Measurements from ENCODE around the gene MARCO.

DNA sequence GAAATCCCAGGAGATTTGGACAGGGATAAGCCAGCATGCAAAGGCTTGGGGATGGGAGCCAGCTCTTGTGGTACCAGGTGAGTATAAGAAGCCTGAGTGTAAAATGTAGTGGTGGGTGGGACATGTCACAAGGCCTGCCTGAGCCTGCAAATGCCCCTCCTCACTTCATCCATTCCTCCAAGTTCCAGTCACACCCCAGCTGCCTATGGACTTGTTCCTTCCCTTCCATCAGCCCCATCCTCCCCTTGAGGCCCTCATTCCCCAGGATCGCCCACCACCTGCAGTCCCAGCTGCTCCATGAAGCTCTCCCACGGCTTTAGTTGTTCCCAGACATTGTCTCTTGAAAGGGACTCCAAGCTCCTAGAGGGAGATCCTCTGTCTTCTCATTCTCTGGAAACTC, 81.5 kb downstream of the MARCO start:
- no peak for TF ChIP-seq POLR2A (IDR thresholded peaks at IDR 0.05; ENCODE audit: borderline replicate concordance, extremely low read depth, insufficient read depth, insufficient read length)
- TF ChIP-seq, protein P1, sequence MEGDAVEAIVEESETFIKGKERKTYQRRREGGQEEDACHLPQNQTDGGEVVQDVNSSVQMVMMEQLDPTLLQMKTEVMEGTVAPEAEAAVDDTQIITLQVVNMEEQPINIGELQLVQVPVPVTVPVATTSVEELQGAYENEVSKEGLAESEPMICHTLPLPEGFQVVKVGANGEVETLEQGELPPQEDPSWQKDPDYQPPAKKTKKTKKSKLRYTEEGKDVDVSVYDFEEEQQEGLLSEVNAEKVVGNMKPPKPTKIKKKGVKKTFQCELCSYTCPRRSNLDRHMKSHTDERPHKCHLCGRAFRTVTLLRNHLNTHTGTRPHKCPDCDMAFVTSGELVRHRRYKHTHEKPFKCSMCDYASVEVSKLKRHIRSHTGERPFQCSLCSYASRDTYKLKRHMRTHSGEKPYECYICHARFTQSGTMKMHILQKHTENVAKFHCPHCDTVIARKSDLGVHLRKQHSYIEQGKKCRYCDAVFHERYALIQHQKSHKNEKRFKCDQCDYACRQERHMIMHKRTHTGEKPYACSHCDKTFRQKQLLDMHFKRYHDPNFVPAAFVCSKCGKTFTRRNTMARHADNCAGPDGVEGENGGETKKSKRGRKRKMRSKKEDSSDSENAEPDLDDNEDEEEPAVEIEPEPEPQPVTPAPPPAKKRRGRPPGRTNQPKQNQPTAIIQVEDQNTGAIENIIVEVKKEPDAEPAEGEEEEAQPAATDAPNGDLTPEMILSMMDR (IDR thresholded peaks at IDR 0.05 in 2 of 3, conservative IDR thresholded peaks at IDR 0.05 in 1 of 3; ENCODE audit: borderline replicate concordance in 1 of 3, insufficient read depth in 1 of 3, low read depth in 2 of 3, low read length in 2 of 3): no peak
- TF ChIP-seq EZH2 (IDR thresholded peaks at IDR 0.05): no peak
- TF ChIP-seq ZNF274 (IDR thresholded peaks at IDR 0.05; ENCODE audit: low read depth, low read length): no peak
- TF ChIP-seq REST (IDR thresholded peaks at IDR 0.05; ENCODE audit: low read depth): no peak

Measured in HCT116 (cell line).